ENCODE results near the gene CYB5A. TPM values are rescaled to one million over a fixed set of nuclear protein-coding genes. Genes with fewer than 3 reads are reported as not detected.
A peak's percentile ranks its signal among the peaks of the same experiment; 100 is the strongest.

The CYB5A gene
- total RNA-seq, 1 donor from 2014 or later: 28.3 TPM

DNA sequence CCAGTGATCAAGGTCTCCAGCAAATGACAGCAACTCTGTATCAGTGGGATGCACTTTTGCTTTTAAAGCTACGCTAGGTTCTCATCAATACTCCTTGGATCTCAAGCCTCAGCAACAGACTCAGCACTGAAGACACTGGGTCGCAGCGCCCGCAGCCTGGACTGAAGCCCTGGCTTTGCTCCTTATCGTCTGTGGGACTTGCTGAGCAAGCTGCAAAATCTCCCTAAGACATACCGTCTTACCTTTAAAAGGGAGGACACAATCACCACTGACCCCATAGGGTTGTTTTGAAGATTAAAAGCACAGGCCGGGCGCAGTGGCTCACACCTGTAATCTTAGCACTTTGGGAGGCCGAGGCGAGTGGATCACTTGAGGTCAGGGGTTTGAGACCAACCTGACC lies 8.1 kb downstream of the CYB5A start:
- TF ChIP-seq, protein P1, sequence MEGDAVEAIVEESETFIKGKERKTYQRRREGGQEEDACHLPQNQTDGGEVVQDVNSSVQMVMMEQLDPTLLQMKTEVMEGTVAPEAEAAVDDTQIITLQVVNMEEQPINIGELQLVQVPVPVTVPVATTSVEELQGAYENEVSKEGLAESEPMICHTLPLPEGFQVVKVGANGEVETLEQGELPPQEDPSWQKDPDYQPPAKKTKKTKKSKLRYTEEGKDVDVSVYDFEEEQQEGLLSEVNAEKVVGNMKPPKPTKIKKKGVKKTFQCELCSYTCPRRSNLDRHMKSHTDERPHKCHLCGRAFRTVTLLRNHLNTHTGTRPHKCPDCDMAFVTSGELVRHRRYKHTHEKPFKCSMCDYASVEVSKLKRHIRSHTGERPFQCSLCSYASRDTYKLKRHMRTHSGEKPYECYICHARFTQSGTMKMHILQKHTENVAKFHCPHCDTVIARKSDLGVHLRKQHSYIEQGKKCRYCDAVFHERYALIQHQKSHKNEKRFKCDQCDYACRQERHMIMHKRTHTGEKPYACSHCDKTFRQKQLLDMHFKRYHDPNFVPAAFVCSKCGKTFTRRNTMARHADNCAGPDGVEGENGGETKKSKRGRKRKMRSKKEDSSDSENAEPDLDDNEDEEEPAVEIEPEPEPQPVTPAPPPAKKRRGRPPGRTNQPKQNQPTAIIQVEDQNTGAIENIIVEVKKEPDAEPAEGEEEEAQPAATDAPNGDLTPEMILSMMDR (IDR thresholded peaks at IDR 0.05; ENCODE audit: partially characterized antibody, unreplicated experiment): no peak
- Mint-ChIP-seq H3K27me3 (ENCODE audit: unreplicated experiment) (peaks cover 22% of the 10 kb centered on the region), H3K36me3 (ENCODE audit: unreplicated experiment) (no peaks in the 10 kb centered on the region), H3K27ac (ENCODE audit: unreplicated experiment) (no peak overlapping the region), H3K4me3 (ENCODE audit: unreplicated experiment) (no peak overlapping the region), H3K9me3 (ENCODE audit: unreplicated experiment) (peaks cover 16% of the 10 kb centered on the region), H3K4me1 (ENCODE audit: low read depth, unreplicated experiment) (peaks cover 36% of the 10 kb centered on the region)
- no peak for DNase-seq

DNA sequence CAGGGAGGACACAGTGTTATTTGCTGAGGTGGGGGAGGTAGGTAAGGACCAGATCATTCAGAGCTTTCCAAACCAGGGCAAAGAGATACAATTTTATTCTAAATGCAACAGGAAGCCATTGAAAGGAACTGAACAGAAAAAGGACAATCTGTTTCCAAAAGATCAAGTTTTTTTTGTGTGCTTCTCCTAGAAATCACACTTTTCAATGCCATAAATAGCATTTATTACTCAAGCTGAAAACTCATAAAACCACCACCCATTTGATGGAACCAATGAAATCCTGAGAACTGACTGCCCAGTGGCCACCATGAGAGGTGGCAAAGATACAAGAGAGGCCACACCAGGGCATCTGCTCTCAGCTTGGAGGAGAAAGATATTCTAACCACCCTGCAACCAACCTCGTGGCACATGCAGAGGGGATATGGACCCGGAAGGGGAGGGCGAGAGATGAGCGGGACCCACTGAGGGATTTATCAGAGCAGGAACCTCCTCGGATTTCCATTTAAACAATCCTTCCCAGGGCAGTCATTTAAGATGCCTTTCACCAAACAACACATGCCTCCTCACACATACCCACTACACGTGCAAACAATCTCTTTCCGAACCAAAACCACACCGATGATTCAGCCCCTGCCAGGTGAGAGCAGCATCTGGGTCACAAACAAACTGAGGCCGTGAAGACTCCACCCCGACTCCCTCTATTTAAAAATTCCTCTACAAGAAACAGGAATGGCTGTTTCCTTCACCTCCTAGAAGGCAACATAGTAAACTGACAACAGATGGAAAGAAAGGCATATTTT lies 8.8 kb downstream of the CYB5A start:
- Mint-ChIP-seq H3K27me3 (ENCODE audit: unreplicated experiment) (peaks cover 22% of the 10 kb centered on the region), H3K9me3 (ENCODE audit: unreplicated experiment) (peaks cover 16% of the 10 kb centered on the region), H3K27ac (ENCODE audit: unreplicated experiment) (peak overlapping the region; percentile 72), H3K4me3 (ENCODE audit: unreplicated experiment) (no peak overlapping the region), H3K36me3 (ENCODE audit: unreplicated experiment) (no peaks in the 10 kb centered on the region), H3K4me1 (ENCODE audit: low read depth, unreplicated experiment) (peaks cover 41% of the 10 kb centered on the region)
- no peak for DNase-seq
- TF ChIP-seq, protein P1 (IDR thresholded peaks at IDR 0.05; ENCODE audit: partially characterized antibody, unreplicated experiment): no peak

DNA sequence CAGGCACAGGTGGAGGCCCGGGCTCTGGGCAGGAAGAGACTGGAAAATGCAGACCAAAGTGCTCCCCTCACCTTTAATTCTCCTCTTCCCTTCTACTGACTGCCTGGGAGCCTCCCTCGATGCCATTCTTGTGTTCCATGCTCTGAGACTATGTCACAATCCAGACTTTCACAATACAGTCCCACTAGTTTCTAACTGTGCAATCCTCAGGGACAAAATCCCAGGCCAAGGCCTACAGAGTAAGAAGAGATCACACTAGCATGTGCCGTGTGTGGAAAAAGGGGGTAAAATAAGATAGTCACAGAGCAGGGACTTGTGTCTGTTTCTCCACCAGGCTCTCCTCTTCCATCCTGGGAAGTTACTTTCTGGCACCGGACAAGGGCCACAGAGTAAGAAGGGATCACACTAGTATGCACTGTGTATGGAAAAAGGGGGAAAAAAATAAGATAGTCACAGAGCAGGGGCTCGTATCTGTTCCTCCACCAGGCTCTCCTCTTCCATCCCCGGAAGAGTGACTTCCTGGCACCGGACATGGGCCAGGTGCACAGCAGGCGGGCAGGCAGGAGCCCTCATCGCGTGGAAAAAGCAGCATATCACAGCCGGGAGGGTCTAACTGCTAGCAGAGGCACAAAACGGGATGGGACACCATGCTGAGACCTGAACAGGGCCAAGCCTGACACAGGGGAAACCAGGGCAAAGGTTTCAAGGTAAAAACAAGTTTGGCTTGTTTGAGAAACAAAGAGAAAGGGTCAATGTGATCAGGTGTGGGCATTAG lies 9.6 kb downstream of the CYB5A start:
- Mint-ChIP-seq H3K4me1 (ENCODE audit: low read depth, unreplicated experiment) (peaks cover 48% of the 10 kb centered on the region), H3K4me3 (ENCODE audit: unreplicated experiment) (peak overlapping the region; percentile 74), H3K27ac (ENCODE audit: unreplicated experiment) (peak overlapping the region; percentile 83), H3K36me3 (ENCODE audit: unreplicated experiment) (no peaks in the 10 kb centered on the region), H3K27me3 (ENCODE audit: unreplicated experiment) (peaks cover 24% of the 10 kb centered on the region), H3K9me3 (ENCODE audit: unreplicated experiment) (peaks cover 16% of the 10 kb centered on the region)
- TF ChIP-seq, protein P1 (IDR thresholded peaks at IDR 0.05; ENCODE audit: partially characterized antibody, unreplicated experiment): no peak
- DNase-seq: no peak

DNA sequence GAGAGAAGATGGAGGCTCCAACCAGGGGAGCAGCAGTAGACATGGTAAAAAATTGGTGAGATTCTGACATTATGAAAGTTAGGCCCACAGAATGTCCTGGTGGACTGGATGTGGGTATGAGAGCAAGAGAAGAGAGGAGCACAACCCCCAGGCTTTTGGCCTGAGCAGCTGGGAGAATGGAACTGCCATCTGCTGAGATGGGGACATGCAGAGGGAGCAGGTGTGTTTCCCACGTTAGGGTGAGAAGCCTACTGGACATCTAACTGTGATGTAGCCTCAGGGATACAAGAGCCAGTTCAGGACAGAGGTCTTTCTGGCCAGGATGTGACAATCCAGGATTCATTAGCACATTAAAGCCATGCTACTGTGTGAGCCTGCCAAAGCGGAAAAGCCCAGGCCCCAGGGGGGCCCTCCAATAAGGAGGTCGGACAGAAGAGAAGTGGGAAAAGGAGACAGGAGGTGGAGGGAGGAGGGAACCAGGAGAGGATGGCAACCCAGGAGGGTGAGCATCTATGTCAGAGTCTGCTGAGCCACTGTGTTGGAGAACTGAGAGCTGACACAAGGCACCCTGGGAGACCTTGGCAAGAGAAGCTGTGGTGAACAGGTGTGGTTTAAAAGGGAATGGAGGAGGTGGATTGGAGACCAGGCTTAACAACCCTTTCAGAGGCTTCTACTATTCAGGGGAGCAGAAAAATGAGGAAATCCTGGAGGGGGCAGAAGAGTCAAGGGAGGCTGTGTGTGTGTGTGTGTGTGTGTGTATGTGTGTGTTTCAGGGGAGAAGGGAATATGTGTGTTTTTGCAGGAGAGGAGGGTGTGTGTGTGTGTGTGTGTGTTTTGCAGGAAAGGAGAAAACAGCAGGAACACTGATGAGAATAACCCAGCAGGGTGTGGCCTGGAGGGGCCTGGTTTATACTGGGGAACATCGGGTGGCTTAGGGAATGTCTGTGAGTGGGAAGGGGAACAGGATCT lies 10.5 kb downstream of the CYB5A start:
- Mint-ChIP-seq H3K27ac (ENCODE audit: unreplicated experiment) (peak overlapping the region; percentile 92), H3K36me3 (ENCODE audit: unreplicated experiment) (no peaks in the 10 kb centered on the region)

More for the DNA sequence above, 10.5 kb downstream of the CYB5A start:
- H3K4me1 Mint-ChIP-seq (ENCODE audit: low read depth, unreplicated experiment): peaks cover 53% of the 10 kb centered on the region
- peaks cover 16% of the 10 kb centered on the region for H3K9me3 Mint-ChIP-seq (ENCODE audit: unreplicated experiment)
- TF ChIP-seq, protein P1 (IDR thresholded peaks at IDR 0.05; ENCODE audit: partially characterized antibody, unreplicated experiment): no peak
- peaks cover 24% of the 10 kb centered on the region for H3K27me3 Mint-ChIP-seq (ENCODE audit: unreplicated experiment)
- peak; percentile 50 for DNase-seq
- peak overlapping the region; percentile 74 for H3K4me3 Mint-ChIP-seq (ENCODE audit: unreplicated experiment)
